Tibial artery (tissue), 4 donors: ENCODE measurements around the gene SP6.
A peak's percentile ranks its signal among the peaks of the same experiment; 100 is the strongest.

Experiments
- DNase-seq, 2 donors: peaks; one replicate each; pipeline ENCODE4 v3.0.0-alpha.2; 2019
- H3K27ac ChIP-seq, 2 donors: fragments of 200-600 bp; sonication (generic) in 1 of 2; 1 replicate in 1 of 2; 2 replicates in 1 of 2; pipeline ENCODE4 v1.5.1; 2018 to 2019; ENCODE audit warnings: mild to moderate bottlenecking in 1 of 2
- H3K27me3 ChIP-seq, 2 donors: fragments of 200-600 bp; sonication (generic) in 1 of 2; one replicate each; pipeline versions ENCODE4 v1.5.1 to v1.6.0; 2016 to 2019
- H3K36me3 ChIP-seq, 3 donors: fragments of 200-600 bp; sonication (generic) in 2 of 3; one replicate each; pipeline ENCODE4 v1.5.1; 2016 to 2019; ENCODE audit warnings: mild to moderate bottlenecking in 2 of 3
- H3K4me1 ChIP-seq, 4 donors: fragments of 200-600 bp; sonication (generic) in 2 of 4; 1 replicate in 3 of 4; 2 replicates in 1 of 4; pipeline ENCODE4 v1.5.1; 2016 to 2019
- H3K4me3 ChIP-seq, 2 donors: fragments of 200-600 bp; sonication (generic) in 1 of 2; 1 replicate in 1 of 2; 2 replicates in 1 of 2; pipeline ENCODE4 v1.5.1; 2018 to 2019; ENCODE audit warnings: mild to moderate bottlenecking in 2 of 2
- H3K9me3 ChIP-seq, 3 donors: fragments of 200-600 bp; sonication (generic) in 1 of 3; one replicate each; pipeline ENCODE4 v1.5.1; 2016 to 2019
- CTCF ChIP-seq, 2 experiments: fragments of 200-600 bp in 1 of 2; fragments of 450-650 bp in 1 of 2; IDR thresholded peaks; one replicate each; pipeline ENCODE4 v1.5.1; 2017 to 2019; ENCODE audit warnings: antibody characterized with exemption in 2 of 2, mild to moderate bottlenecking in 1 of 2, moderate library complexity in 1 of 2
- intact Hi-C: fragments of 100-400 bp; cut with DNase I; formaldehyde crosslinking; loops from one replicate; pipeline ENCODE4 v1.15.0; 2023; ENCODE audit warnings: low total_unique reads

The SP6 gene

GRCh38 chr17:47844814-47845715 is 5.9 kb downstream of the SP6 start:
- H3K9me3 ChIP-seq, result no peaks in the 10 kb centered on the region
- no peak for DNase-seq
- peaks cover 0 to 58% of the 10 kb centered on the region in 2 donors for H3K27me3 ChIP-seq
- H3K27ac ChIP-seq, result no peak overlapping the region
- H3K36me3 ChIP-seq, result no peaks in the 10 kb centered on the region
- TF ChIP-seq CTCF (IDR thresholded peaks at IDR 0.05), result peak in 1 of 2 experiments; percentile 14
- intact Hi-C loops, result loop anchor here (5.0 kb wide), 2 partner anchors 102 to 127 kb away; partner anchors contain the start of gene CDK5RAP3
- no peak overlapping the region for H3K4me3 ChIP-seq
- peaks cover 0 to 41% (median 16%) of the 10 kb centered on the region in 4 donors for H3K4me1 ChIP-seq

- H3K27me3 ChIP-seq, result peaks cover 0 to 49% of the 10 kb centered on the region in 2 donors
- H3K4me1 ChIP-seq, result peaks cover 0 to 50% (median 19%) of the 10 kb centered on the region in 4 donors
- no peaks in the 10 kb centered on the region for H3K9me3 ChIP-seq
- DNase-seq, result no peak
- intact Hi-C loops, result loop anchor here (5.0 kb wide), 2 partner anchors 103 to 128 kb away; partner anchors contain the start of gene CDK5RAP3
- H3K27ac ChIP-seq, result no peak overlapping the region
- no peak for TF ChIP-seq CTCF (IDR thresholded peaks at IDR 0.05)
- no peaks in the 10 kb centered on the region for H3K36me3 ChIP-seq
- H3K4me3 ChIP-seq, result no peak overlapping the region
These were observed 6.7 kb downstream of the SP6 start for GRCh38 chr17:47844227-47844626.

DNA sequence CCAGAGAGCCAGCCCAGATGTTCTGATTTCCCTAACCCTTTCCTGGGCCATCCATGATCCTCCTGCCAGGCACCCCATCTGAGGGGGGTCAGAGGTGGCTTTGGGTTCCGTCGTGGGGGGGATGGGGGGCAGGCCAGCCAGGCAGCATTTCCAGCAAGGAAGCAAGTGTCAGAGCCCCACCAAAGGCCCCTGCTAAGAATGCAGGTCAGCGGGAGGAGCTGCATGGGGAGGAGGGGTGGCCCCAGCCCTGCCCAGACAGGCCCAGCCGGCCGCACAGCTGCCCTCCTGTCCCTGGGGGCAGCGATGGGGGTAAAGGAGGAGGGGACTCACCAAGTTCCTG is 7.6 kb downstream of the SP6 start:
- Histone ChIP-seq H3K27ac (no peak overlapping the region), H3K4me3 (no peak overlapping the region), H3K36me3 (peaks cover 0 to 8% (median 0%) of the 10 kb centered on the region in 3 donors), H3K27me3 (peaks cover 0 to 41% of the 10 kb centered on the region in 2 donors), H3K9me3 (no peaks in the 10 kb centered on the region), H3K4me1 (peaks cover 0 to 51% (median 19%) of the 10 kb centered on the region in 4 donors)
- no peak for DNase-seq
- no peak for TF ChIP-seq CTCF (IDR thresholded peaks at IDR 0.05)
- intact Hi-C loops, result loop anchor here (5.0 kb wide), 2 partner anchors 104 to 129 kb away; partner anchors contain the start of gene CDK5RAP3

- H3K27me3 ChIP-seq, result peaks cover 0 to 24% of the 10 kb centered on the region in 2 donors
- TF ChIP-seq CTCF (IDR thresholded peaks at IDR 0.05), result no peak
- H3K27ac ChIP-seq, result peak overlapping the region; percentile 60 to 65
- DNase-seq, result no peak
- intact Hi-C loops, result loop anchor here (2.0 to 5.0 kb wide), 3 partner anchors 49 to 131 kb away; partner anchors contain the start of gene CDK5RAP3
- peak overlapping the region; percentile 59 to 77 for H3K4me3 ChIP-seq
- peaks cover 0 to 25% (median 4%) of the 10 kb centered on the region in 3 donors for H3K36me3 ChIP-seq
- H3K4me1 ChIP-seq, result peaks cover 0 to 40% (median 14%) of the 10 kb centered on the region in 4 donors
- H3K9me3 ChIP-seq, result no peaks in the 10 kb centered on the region
These were observed 9.3 kb downstream of the SP6 start for GRCh38 chr17:47841488-47842291.

DNA sequence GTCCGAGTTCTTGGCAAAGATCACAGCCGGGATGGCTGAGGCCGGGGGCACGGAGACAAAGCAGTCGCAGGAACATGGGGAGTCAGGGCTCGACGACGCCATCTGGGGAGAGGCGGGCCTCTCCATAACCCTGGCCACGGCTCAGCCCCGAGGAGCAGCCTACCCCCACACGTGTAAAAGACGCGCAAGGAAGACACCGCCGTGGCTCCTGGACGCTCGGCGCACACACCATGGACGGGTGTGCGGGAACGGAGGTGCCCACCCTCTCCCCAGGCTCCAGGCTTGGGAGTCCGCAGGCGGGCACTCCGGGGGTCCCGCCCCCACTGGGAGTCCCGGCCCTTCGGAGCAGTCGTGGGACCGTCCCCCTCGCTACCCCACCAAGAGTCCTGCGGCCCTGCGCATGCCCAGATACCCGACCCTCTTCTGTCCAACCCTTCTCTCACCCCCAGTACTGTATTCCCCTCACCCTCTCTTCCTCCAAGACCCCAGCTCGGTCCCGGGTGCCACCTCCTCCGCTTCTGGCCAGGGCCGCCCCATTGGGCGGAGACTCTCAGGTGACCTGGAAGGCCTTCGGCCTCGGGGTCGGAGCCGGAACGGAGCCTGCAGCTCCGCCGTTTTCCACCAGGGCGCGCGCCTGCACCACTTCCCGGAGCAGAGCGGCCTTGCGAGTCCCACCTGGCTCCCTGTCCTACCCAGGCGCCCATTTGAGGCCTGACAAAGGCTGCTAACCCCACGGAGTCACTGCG is 10.0 kb downstream of the SP6 start, which contains the start of gene SCRN2:
TSS of gene SCRN2 (minus strand) at position 532 of the 746 bp plus-strand sequence. CDS start at position 102, 430 bp downstream.
- Histone ChIP-seq H3K27ac (peak within 1 kb of the TSS; percentile 60 to 65), H3K4me1 (peaks cover 0 to 38% (median 14%) of the 10 kb centered on the region in 4 donors), H3K9me3 (no peaks in the 10 kb centered on the region), H3K27me3 (peaks cover 0 to 16% of the 10 kb centered on the region in 2 donors), H3K36me3 (peaks cover 0 to 32% (median 11%) of the 10 kb centered on the region in 3 donors), H3K4me3 (peak within 1 kb of the TSS; percentile 59 to 77)
- DNase-seq, result peak; percentile 85 to 92
- intact Hi-C loops, result loop anchor here (2.0 to 5.0 kb wide), 3 partner anchors 50 to 131 kb away; partner anchors contain the start of gene CDK5RAP3
- peak; percentile 94 to 97 for TF ChIP-seq CTCF (IDR thresholded peaks at IDR 0.05)
